ENCODE measurements around the gene CCDC88A. TPM values are rescaled to one million over a fixed set of nuclear protein-coding genes. Genes with fewer than 3 reads are reported as not detected.

CCDC88A gene
- total RNA-seq, 1 experiment from 2014 or later, result 21.6 TPM

GRCh38 chr2:55460562-55460961, 40.9 kb upstream of the CCDC88A start:
- Histone ChIP-seq H3K4me1 (ENCODE audit: insufficient read depth, low read length) (no peaks in the 10 kb centered on the region), H3K9me3 (ENCODE audit: low read length) (no peaks in the 10 kb centered on the region), H4K20me1 (ENCODE audit: low read length) (no peaks in the 10 kb centered on the region), H3K4me3 (ENCODE audit: low read length) (no peak overlapping the region), H3K27me3 (ENCODE audit: low read length) (no peaks in the 10 kb centered on the region), H2AFZ (ENCODE audit: low read length) (no peak overlapping the region), H3K9me2 (replicated peaks; ENCODE audit: low read length) (no peaks in the 10 kb centered on the region), H3K27ac (ENCODE audit: low read length) (no peak overlapping the region), H3K4me2 (ENCODE audit: low read length) (no peak overlapping the region), H3K36me3 (ENCODE audit: low read depth, low read length) (no peaks in the 10 kb centered on the region), H3K9ac (ENCODE audit: low read length) (no peak overlapping the region), H3F3A (ENCODE audit: low read length, unreplicated experiment) (no peaks in the 10 kb centered on the region), H3K79me2 (ENCODE audit: low read length) (no peaks in the 10 kb centered on the region)
- no peak for DNase-seq
- intact Hi-C loops (cut with micrococcal nuclease), result no loop called here
- TF ChIP-seq CTCF (conservative IDR thresholded peaks at IDR 0.05; ENCODE audit: low read depth, low read length) (no peak), EZH2 (IDR thresholded peaks at IDR 0.05; ENCODE audit: low read length, unreplicated experiment) (no peak)
- POLR2A ChIA-PET (ENCODE audit: unreplicated experiment), result no interaction called here
- ATAC-seq, result no peak
- BruUV-seq (replicated peaks), result no TSS peak
- CTCF ChIA-PET, result no interaction called here

- ChIA-PET POLR2A (ENCODE audit: unreplicated experiment) (no interaction called here), CTCF (no interaction called here)
- Histone ChIP-seq H3K9me3 (ENCODE audit: low read length) (no peaks in the 10 kb centered on the region), H3F3A (ENCODE audit: low read length, unreplicated experiment) (no peaks in the 10 kb centered on the region), H3K4me1 (ENCODE audit: insufficient read depth, low read length) (no peaks in the 10 kb centered on the region), H3K27ac (ENCODE audit: low read length) (no peak overlapping the region), H2AFZ (ENCODE audit: low read length) (no peak overlapping the region), H3K4me2 (ENCODE audit: low read length) (no peak overlapping the region), H3K9ac (ENCODE audit: low read length) (no peak overlapping the region), H4K20me1 (ENCODE audit: low read length) (no peaks in the 10 kb centered on the region), H3K79me2 (ENCODE audit: low read length) (no peaks in the 10 kb centered on the region), H3K27me3 (ENCODE audit: low read length) (no peaks in the 10 kb centered on the region), H3K4me3 (ENCODE audit: low read length) (no peak overlapping the region), H3K9me2 (replicated peaks; ENCODE audit: low read length) (no peaks in the 10 kb centered on the region), H3K36me3 (ENCODE audit: low read depth, low read length) (no peaks in the 10 kb centered on the region)
- BruUV-seq (replicated peaks), result no TSS peak
- ATAC-seq, result no peak
- intact Hi-C loops (cut with micrococcal nuclease), result no loop called here
- no peak for TF ChIP-seq EZH2 (IDR thresholded peaks at IDR 0.05; ENCODE audit: low read length, unreplicated experiment)
- no peak for TF ChIP-seq CTCF (conservative IDR thresholded peaks at IDR 0.05; ENCODE audit: low read depth, low read length)
- TF ChIP-seq EZH2phosphoT487 (IDR thresholded peaks at IDR 0.05; ENCODE audit: borderline replicate concordance, low read length), result no peak
- DNase-seq, result no peak
These were observed 40.1 kb upstream of the CCDC88A start for GRCh38 chr2:55459714-55460274.

GRCh38 chr2:55459279-55459678, 39.6 kb upstream of the CCDC88A start:
- H3K9ac ChIP-seq (ENCODE audit: low read length), result no peak overlapping the region
- no peak overlapping the region for H3K4me2 ChIP-seq (ENCODE audit: low read length)
- no peaks in the 10 kb centered on the region for H4K20me1 ChIP-seq (ENCODE audit: low read length)
- no TSS peak for BruUV-seq (replicated peaks)
- ChIA-PET POLR2A (ENCODE audit: unreplicated experiment) (no interaction called here), CTCF (no interaction called here)
- TF ChIP-seq EZH2 (IDR thresholded peaks at IDR 0.05; ENCODE audit: low read length, unreplicated experiment), result no peak
- TF ChIP-seq CTCF (conservative IDR thresholded peaks at IDR 0.05; ENCODE audit: low read depth, low read length), result no peak
- no peak for TF ChIP-seq EZH2phosphoT487 (IDR thresholded peaks at IDR 0.05; ENCODE audit: borderline replicate concordance, low read length)
- H3K4me3 ChIP-seq (ENCODE audit: low read length), result no peak overlapping the region
- no peak overlapping the region for H3K27ac ChIP-seq (ENCODE audit: low read length)
- H3K4me1 ChIP-seq (ENCODE audit: insufficient read depth, low read length), result no peaks in the 10 kb centered on the region
- H3K79me2 ChIP-seq (ENCODE audit: low read length), result no peaks in the 10 kb centered on the region
- no peaks in the 10 kb centered on the region for H3K27me3 ChIP-seq (ENCODE audit: low read length)
- no peaks in the 10 kb centered on the region for H3K9me3 ChIP-seq (ENCODE audit: low read length)
- H3F3A ChIP-seq (ENCODE audit: low read length, unreplicated experiment), result no peaks in the 10 kb centered on the region
- no peaks in the 10 kb centered on the region for H3K9me2 ChIP-seq (replicated peaks; ENCODE audit: low read length)
- H2AFZ ChIP-seq (ENCODE audit: low read length), result no peak overlapping the region
- ATAC-seq (no peak), DNase-seq (no peak)
- intact Hi-C loops (cut with micrococcal nuclease), result no loop called here
- no peaks in the 10 kb centered on the region for H3K36me3 ChIP-seq (ENCODE audit: low read depth, low read length)
